IPS DF 4.7 (cell line): Measurements from ENCODE around the gene HDLBP.
"Not testable (repeated sequence)": the region's sequence is repeated elsewhere in the genome, so short reads cannot be mapped to it uniquely, and the experiment has no call there.

Experiments
- DNase-seq: peaks from one replicate; pipeline ENCODE4 v3.0.0-alpha.2; 2013; ENCODE audit warnings: low spot score; ENCODE audit errors: extremely low read depth

Gene HDLBP

GRCh38 chr2:241198381-241199279 lies 116.8 kb downstream of the HDLBP start:
- no peak for DNase-seq

- no peak for DNase-seq
These were observed 117.5 kb downstream of the HDLBP start for GRCh38 chr2:241197947-241198346.

- not testable (repeated sequence) for DNase-seq
These were observed 118.2 kb downstream of the HDLBP start for GRCh38 chr2:241197246-241197645.

GRCh38 chr2:241195506-241196130 lies 119.9 kb downstream of the HDLBP start:
- DNase-seq: no peak

GRCh38 chr2:241194811-241195210 lies 120.7 kb downstream of the HDLBP start:
- DNase-seq: no peak

- DNase-seq: no peak
These were observed 122.2 kb downstream of the HDLBP start for GRCh38 chr2:241193271-241193670.

GRCh38 chr2:241191081-241191480 lies 124.4 kb downstream of the HDLBP start:
- no peak for DNase-seq

- DNase-seq: no peak
These were observed 125.0 kb downstream of the HDLBP start for GRCh38 chr2:241190291-241190981.

GRCh38 chr2:241189856-241190201 lies 125.6 kb downstream of the HDLBP start:
- DNase-seq: no peak

- DNase-seq: no peak
These were observed 126.2 kb downstream of the HDLBP start for GRCh38 chr2:241189093-241189855.

GRCh38 chr2:241188361-241189092 lies 126.9 kb downstream of the HDLBP start, which contains the start of gene ANO7:
Gene ANO7 (plus strand): TSS chr2:241188677. CDS start chr2:241190064, 1,387 bp downstream.
- no peak for DNase-seq

- no peak for DNase-seq
These were observed 127.6 kb downstream of the HDLBP start for GRCh38 chr2:241187918-241188234.

- DNase-seq: no peak
These were observed 128.2 kb downstream of the HDLBP start for GRCh38 chr2:241187101-241187917.

GRCh38 chr2:241185961-241186360 lies 129.5 kb downstream of the HDLBP start:
- DNase-seq: no peak

GRCh38 chr2:241184901-241185300 lies 130.6 kb downstream of the HDLBP start:
- DNase-seq: no peak

- DNase-seq: no peak
These were observed 132.3 kb downstream of the HDLBP start for GRCh38 chr2:241183221-241183620.

GRCh38 chr2:241182531-241183133 lies 132.8 kb downstream of the HDLBP start:
- DNase-seq: no peak

- no peak for DNase-seq
These were observed 133.3 kb downstream of the HDLBP start for GRCh38 chr2:241182126-241182525.

- DNase-seq: peak; percentile 41
These were observed 135.0 kb downstream of the HDLBP start for GRCh38 chr2:241180495-241180894.

- no peak for DNase-seq
These were observed 135.6 kb downstream of the HDLBP start for GRCh38 chr2:241179899-241180298.
